ENCODE data around the gene FAM185A.
"Not testable (repeated sequence)": the region's sequence is repeated elsewhere in the genome, so short reads cannot be mapped to it uniquely, and the experiment has no call there.

GRCh38 chr7:102761234-102761633 lies 12.4 kb downstream of the FAM185A start:
- TF ChIP-seq HDGF (IDR thresholded peaks at IDR 0.05; ENCODE audit: borderline replicate concordance); FOXM1 (IDR thresholded peaks at IDR 0.05; ENCODE audit: borderline replicate concordance); SUZ12 (IDR thresholded peaks at IDR 0.05): not testable (repeated sequence)

All from HEK293T (cell line).